COLO829 (cell line): ENCODE data around the gene RETREG3.
"Not testable (repeated sequence)": the region's sequence is repeated elsewhere in the genome, so short reads cannot be mapped to it uniquely, and the experiment has no call there.

Experiments
- DNase-seq: peaks from one replicate; pipeline ENCODE4 v3.0.0; 2012; ENCODE audit warnings: low spot score

RETREG3 gene

GRCh38 chr17:42609182-42609813 is at the start of gene RETREG3, which contains the start of gene TUBG1:
Gene RETREG3 (minus strand): TSS chr17:42609374. CDS start chr17:42609324, 50 bp downstream.
Gene TUBG1 (plus strand): TSS chr17:42609683. CDS start chr17:42609738, 55 bp downstream.
- peak; percentile 100 for DNase-seq

DNA sequence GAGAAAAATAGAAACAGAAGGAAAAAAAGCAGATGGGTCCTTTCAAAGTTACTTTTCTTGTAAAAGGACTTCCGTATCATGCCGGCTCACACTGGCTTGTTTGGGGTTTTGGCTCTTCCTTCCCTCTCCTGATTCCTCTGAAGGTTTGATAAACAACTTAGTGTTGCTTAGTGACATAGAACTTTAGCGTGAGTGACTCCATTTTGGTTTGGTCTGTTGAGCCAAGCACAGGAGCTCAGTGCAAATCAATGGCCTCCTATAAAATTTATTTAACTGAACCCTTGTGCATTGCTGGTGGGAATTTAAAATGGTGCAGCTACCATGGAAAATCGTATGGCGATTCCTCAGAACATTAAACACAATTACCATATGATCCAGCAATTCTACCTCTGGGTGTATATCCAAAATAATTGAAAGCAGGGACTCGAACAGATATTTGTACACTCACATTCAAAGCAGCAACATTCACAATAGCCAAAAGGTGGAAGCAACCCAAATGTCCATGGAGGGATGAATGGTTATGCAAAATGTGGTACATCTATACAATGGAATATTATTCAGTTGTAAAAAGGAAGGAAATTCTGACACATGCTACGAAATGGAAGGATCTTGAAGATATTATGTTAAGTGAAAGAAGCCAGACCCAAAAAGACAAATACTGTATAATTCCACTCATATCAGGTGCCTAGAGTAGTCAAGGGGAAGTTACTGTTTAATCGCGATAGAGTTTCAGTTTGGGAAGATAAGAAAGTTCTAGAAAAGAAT is 48.8 kb upstream of the RETREG3 start:
- DNase-seq, result no peak

GRCh38 chr17:42655528-42655927 is 46.4 kb upstream of the RETREG3 start:
- no peak for DNase-seq

DNA sequence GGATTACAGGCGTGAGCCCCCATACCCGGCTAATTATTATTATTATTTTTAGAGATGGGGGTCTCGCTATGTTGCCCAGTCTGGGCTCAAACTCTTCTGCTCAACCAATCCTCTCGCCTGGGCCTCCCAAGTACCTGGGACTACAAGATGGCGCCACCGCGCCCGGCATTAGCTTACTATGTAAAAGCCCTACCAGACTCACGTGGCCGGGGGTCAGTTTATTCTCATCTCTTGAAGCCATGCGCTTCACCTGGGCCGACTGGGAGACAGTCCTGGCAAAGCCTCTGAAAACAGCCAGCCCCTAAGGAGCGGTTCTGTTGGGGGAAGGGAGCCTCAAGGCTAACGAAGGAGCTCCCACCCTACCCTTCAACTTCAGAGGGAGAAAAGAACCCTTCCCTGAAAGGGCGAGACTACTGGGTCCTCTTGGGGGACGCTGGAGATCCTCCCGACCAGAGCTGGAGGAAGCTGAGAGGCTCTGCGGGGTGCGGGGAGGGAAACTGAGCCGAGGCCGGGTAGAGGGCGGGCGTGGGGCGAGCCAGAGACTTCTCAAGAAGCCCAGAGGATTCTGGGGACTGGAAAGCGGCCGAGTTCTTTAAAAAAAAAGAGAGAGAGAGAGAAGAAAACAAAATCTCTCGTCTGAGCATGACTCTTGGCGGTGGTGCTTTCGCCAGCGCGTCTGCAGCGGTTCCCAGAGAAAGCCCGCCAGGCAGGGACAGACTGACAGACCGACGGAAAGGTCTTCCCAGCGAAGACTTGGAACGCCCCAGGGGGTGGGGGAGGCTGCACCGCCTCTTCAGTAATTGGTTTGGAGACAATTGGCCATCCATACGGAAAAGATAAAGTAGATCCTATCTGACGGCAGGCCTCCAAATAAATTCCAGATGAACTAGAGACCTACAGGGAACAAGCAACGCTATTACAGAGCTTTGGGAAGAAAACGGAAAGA is 44.3 kb upstream of the RETREG3 start:
- no peak for DNase-seq

GRCh38 chr17:42651392-42651791 is 42.2 kb upstream of the RETREG3 start:
- DNase-seq, result no peak

GRCh38 chr17:42647778-42648177 is 38.6 kb upstream of the RETREG3 start:
- no peak for DNase-seq

DNA sequence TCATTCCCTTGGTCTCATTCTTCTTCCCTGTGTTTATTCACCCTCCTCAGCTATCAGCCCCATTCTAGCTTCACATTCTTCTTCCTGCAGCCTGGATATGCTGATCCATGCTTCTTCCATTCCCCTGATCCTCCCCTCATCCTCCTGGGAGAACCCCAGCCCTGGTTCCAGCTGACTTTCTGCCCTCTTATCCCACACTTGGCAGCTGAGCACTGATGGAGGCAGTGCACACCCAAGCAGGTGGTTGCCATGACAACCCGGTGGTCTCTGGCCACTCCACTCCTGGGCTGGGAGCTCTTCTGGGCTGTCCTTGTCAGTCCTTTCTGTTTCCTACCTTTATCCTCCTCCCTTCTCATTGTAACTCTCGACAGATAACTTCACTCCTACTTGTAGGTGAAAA is 33.2 kb upstream of the RETREG3 start:
- DNase-seq, result no peak

GRCh38 chr17:42640121-42640520 is 30.9 kb upstream of the RETREG3 start:
- no peak for DNase-seq

DNA sequence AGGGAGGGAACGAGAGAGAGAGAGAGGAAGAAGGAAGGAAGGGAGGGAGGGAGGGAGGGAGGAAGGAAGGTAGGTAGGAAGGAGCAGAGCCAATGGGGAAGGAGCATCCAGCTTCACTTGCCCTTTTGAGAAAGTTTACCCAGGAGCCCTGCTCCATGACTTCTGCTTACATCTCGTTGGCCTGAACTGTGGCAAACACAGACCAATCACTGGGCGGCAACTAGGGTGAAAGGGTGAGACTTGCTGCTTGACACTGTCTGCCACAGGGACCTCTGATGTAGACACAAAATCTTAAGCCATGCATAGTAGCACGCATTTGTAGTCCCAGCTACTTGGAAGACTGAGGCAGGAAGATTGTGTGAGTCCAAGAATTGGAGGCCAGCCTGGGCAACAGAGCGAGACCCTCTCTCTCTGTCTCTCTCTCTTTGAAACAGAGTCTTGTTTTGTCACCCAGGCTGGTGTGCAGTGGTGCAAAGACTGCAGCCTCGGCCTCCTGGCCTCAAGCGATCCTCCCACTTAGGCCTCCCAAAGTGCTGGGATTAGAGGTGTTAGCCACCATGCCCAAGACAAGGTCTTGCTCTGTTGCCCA is 30.4 kb upstream of the RETREG3 start:
- DNase-seq, result no peak

DNA sequence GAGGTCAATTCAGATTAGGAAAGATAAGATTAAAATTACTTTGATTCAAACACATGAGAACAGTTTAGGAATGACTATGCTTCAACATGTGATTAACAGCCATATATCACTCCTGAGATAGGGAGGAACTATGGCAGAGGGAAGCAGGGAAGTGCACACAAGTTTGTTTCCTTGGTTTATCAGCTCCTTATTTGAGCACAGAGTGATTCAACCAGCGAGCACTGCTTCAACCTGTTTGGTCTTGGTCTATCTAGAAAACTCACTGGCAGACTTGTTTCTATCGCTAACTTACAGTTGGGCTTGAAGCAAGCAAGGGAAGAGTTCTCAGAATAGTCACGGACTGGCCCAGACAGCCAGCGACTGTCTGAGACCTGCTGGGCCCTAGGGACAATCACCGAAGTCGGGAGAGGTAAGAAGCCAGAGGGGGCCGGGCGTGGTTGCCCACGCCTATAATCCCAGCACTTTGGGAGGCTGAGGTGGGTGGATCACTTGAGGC is 23.8 kb upstream of the RETREG3 start:
- DNase-seq, result no peak

DNA sequence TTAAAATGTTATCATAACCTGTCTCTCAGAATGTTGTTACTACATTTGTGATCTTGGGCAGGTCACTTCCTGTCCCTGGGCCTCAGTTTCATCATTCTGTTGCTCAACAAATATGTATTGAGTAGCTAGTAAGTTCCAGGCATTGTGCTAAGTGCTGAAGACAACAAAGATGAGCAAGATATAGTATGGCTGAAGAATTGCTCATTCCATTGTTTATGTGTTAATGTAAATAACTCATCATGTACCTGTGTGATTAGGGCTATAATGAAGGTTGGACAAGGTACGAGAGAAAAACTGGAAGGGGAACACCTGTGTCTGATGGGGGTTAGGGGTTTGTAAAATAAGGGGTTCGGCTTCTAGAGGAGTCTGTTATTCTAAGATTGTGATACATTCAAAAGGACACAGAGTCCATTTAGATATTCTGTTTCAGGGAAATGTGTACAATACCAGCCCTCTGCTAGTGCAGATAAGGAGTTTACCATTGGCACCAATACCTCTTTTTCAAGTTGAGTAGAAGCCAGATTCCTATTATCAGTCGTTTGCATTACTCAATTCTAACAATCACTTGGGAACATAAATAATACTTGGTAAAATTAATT is 20.3 kb upstream of the RETREG3 start:
- no peak for DNase-seq

GRCh38 chr17:42627032-42627764 is 18.0 kb upstream of the RETREG3 start:
- DNase-seq, result not testable (repeated sequence)

- DNase-seq, result no peak
Observed at GRCh38 chr17:42623732-42624596, 14.8 kb upstream of the RETREG3 start.

DNA sequence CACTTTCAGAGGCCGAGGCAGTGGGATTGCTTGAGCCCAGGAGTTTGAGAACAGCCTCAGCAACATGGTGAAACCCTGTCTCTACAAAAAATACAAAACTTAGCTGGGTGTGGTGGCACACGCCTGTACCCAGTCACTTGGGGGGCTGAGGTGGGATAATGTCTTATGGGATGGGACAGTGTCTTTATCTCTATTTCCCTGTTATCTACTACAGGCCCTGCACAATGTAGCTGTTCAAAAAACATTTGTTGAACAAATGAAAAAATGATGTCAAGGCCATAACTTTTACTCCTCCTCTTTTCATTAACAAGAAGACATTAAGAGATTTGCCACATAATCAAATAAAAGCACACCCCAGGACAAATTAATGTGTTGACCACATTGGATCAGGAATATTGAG is 14.1 kb upstream of the RETREG3 start:
- DNase-seq, result no peak

- DNase-seq, result not testable (repeated sequence)
Observed at GRCh38 chr17:42621987-42622386, 12.8 kb upstream of the RETREG3 start.

DNA sequence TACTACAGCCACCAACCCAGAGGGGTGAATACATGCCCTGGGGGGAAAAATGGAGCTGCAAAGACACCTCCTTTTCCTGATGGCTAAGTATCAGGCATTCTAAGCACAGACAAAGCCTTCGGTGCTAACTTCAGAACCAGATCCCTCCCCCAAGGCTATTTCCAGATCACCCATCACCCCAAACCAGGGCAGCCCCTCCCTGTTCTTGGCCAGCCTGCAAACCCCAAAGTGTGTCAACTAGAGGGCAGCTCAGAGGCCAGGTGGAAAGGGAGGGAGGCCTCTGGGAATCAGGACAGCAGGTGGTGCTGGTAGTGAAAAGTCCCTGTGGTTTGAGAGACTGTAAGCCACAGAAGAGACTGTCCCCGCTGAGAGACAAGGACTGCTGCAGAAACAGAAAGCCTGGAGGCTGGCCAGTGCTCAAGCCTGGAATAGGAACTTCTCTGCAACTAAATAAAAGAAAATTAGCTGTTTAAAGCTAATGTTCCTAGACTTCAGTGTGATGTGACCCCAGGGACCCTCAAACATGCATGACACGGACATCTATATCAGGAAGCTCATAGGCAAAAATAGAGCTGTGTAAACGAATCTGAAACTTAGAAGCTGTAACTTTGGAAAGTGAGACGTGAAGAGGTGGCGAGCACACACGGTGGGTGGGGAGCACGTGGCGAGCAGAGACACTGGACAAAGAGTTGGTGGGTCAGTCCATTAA is 9.4 kb upstream of the RETREG3 start:
- no peak for DNase-seq

GRCh38 chr17:42617956-42618431 is 8.8 kb upstream of the RETREG3 start:
- DNase-seq, result no peak

GRCh38 chr17:42613699-42614295 is 4.6 kb upstream of the RETREG3 start:
- no peak for DNase-seq

DNA sequence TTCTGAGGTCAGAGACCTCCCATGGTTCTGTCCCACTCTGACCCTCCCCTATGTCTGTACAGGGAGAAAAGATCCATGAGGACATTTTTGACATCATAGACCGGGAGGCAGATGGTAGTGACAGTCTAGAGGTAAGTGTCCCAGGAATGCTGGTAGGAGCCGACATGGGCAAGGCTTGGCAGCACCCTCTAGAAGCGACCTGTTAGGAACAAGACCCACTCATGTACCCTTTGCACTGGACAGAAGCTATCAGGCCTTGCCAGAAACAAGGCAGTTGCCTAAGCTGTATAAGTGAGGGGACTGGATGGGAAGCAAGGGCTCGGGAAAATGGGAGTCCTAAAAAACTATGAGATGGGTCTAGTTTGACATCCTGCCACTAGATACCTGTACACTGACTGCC is 2.8 kb upstream of the RETREG3 start:
- DNase-seq, result no peak
